Umbilical cord (tissue), 2 donors: Measurements from ENCODE around the gene AGTRAP. TPM values are rescaled to one million over a fixed set of nuclear protein-coding genes. Genes with fewer than 3 reads are reported as not detected.

ENCODE experiments used
- DNase-seq: peaks from one replicate; pipeline ENCODE4 v3.0.0-alpha.2; 2015; ENCODE audit warnings: low spot score
- total RNA-seq: library from RNA; depleted of rRNA; stranded (reverse); fragments of >200 nt; gene quantifications from one replicate; pipeline ENCODE4 v1.2.3, GENCODE V29; 2014; ENCODE audit warnings: low replicate concordance; ENCODE audit not compliant: insufficient read depth

The AGTRAP gene
- total RNA-seq: 43.3 TPM

- DNase-seq: peak; percentile 97
These were observed at the start of gene AGTRAP for GRCh38 chr1:11735854-11736745. Gene AGTRAP, plus strand, starts transcription at chr1:11736136. Its CDS starts 73 bp downstream, at chr1:11736209.

- DNase-seq: no peak
These were observed 47.4 kb upstream of the AGTRAP start for GRCh38 chr1:11688506-11688905.

- DNase-seq: no peak
These were observed 45.3 kb upstream of the AGTRAP start for GRCh38 chr1:11690397-11691301.

- no peak for DNase-seq
These were observed 44.5 kb upstream of the AGTRAP start, which contains the start of gene DRAXIN for GRCh38 chr1:11691302-11691914. Gene DRAXIN, plus strand, starts transcription at chr1:11691710. Its CDS starts 14,549 bp downstream, at chr1:11706259.

GRCh38 chr1:11691928-11692711, 43.8 kb upstream of the AGTRAP start:
- no peak for DNase-seq

- DNase-seq: no peak
These were observed 42.8 kb upstream of the AGTRAP start for GRCh38 chr1:11693024-11693590.

GRCh38 chr1:11693917-11694316, 42.0 kb upstream of the AGTRAP start:
- DNase-seq: no peak

- no peak for DNase-seq
These were observed 40.1 kb upstream of the AGTRAP start for GRCh38 chr1:11695861-11696260.

GRCh38 chr1:11697188-11697892, 38.6 kb upstream of the AGTRAP start:
- DNase-seq: no peak

- DNase-seq: no peak
These were observed 38.1 kb upstream of the AGTRAP start for GRCh38 chr1:11697893-11698210.

- DNase-seq: no peak
These were observed 35.1 kb upstream of the AGTRAP start for GRCh38 chr1:11700601-11701467.

GRCh38 chr1:11701551-11701961, 34.4 kb upstream of the AGTRAP start:
- DNase-seq: no peak

- no peak for DNase-seq
These were observed 33.7 kb upstream of the AGTRAP start for GRCh38 chr1:11701981-11702803.

- DNase-seq: no peak
These were observed 32.4 kb upstream of the AGTRAP start for GRCh38 chr1:11703357-11704193.

GRCh38 chr1:11704194-11704529, 31.8 kb upstream of the AGTRAP start:
- DNase-seq: no peak

- DNase-seq: no peak
These were observed 31.1 kb upstream of the AGTRAP start for GRCh38 chr1:11704691-11705475.

GRCh38 chr1:11705596-11705995, 30.3 kb upstream of the AGTRAP start:
- no peak for DNase-seq
